Tibial nerve (tissue), 4 donors: ENCODE measurements around the gene STYK1. TPM values are rescaled to one million over a fixed set of nuclear protein-coding genes. Genes with fewer than 3 reads are reported as not detected.
"Not testable (repeated sequence)": the region's sequence is repeated elsewhere in the genome, so short reads cannot be mapped to it uniquely, and the experiment has no call there.

Source experiments
- DNase-seq, 2 donors: peaks; one replicate each; pipeline ENCODE4 v3.0.0-alpha.2; 2019; ENCODE audit warnings: low spot score in 2 of 2
- H3K27ac ChIP-seq, 4 donors: fragments of 200-600 bp; sonication (generic) in 3 of 4; one replicate each; pipeline ENCODE4 v1.5.1; 2017 to 2019; ENCODE audit warnings: mild to moderate bottlenecking in 1 of 4
- H3K27me3 ChIP-seq, 2 donors: fragments of 200-600 bp; sonication (generic) in 1 of 2; one replicate each; pipeline versions ENCODE4 v1.5.1 to v1.6.0; 2017 to 2019
- H3K36me3 ChIP-seq, 3 donors: fragments of 200-600 bp; sonication (generic); one replicate each; pipeline ENCODE4 v1.5.1; 2018 to 2019
- H3K4me1 ChIP-seq, 4 donors: fragments of 200-600 bp; sonication (generic) in 3 of 4; one replicate each; pipeline ENCODE4 v1.5.1; 2017 to 2019
- H3K4me3 ChIP-seq, 4 donors: fragments of 200-600 bp; sonication (generic) in 3 of 4; one replicate each; pipeline ENCODE4 v1.5.1; 2017 to 2019; ENCODE audit warnings: mild to moderate bottlenecking in 1 of 4, moderate library complexity in 1 of 4
- H3K9me3 ChIP-seq, 4 donors: fragments of 200-600 bp; sonication (generic) in 3 of 4; one replicate each; pipeline ENCODE4 v1.5.1; 2017 to 2019
- CTCF ChIP-seq, 5 experiments: fragments of 200-600 bp in 3 of 5; fragments of 450-650 bp in 2 of 5; sonication (generic) in 3 of 5; IDR thresholded peaks; one replicate each; pipeline ENCODE4 v1.5.1; 2016 to 2019; ENCODE audit warnings: antibody characterized with exemption in 5 of 5, mild to moderate bottlenecking in 3 of 5, moderate library complexity in 2 of 5
- EP300 ChIP-seq, 2 donors: sonication (generic); formaldehyde crosslinking; IDR thresholded peaks; one replicate each; pipeline ENCODE4 v1.6.1; 2017; ENCODE audit warnings: antibody characterized with exemption in 2 of 2, mild to moderate bottlenecking in 1 of 2
- POLR2A ChIP-seq, 2 donors: fragments of 450-650 bp; IDR thresholded peaks; one replicate each; pipeline ENCODE4 v1.6.1; 2017; ENCODE audit warnings: antibody characterized with exemption in 2 of 2, mild to moderate bottlenecking in 2 of 2, moderate library complexity in 2 of 2
- WGBS, 2 donors: methylation state at CpG; one replicate each; pipeline ENCODE4 v1.1.5; 2018; 5-methylcytosine and 5-hydroxymethylcytosine counted together
- total RNA-seq, 4 donors: library from RNA; depleted of rRNA; stranded (reverse); fragments of >200 nt; gene quantifications; one replicate each; pipeline ENCODE4 v1.1.0, GENCODE V29; 2016

The STYK1 gene
- total RNA-seq, 4 donors from 2014 or later, result 0.44 TPM; not detected in 3

GRCh38 chr12:10601860-10602259 lies 72.0 kb downstream of the STYK1 start:
- Histone ChIP-seq H3K36me3 (peaks cover 0 to 39% (median 0%) of the 10 kb centered on the region in 3 donors), H3K9me3 (no peaks in the 10 kb centered on the region), H3K27me3 (no peaks in the 10 kb centered on the region), H3K27ac (no peak overlapping the region), H3K4me3 (no peak overlapping the region), H3K4me1 (no peaks in the 10 kb centered on the region)
- DNase-seq, result no peak
- 100% methylated on average over 2 of the region's 2 CpGs for WGBS, 2 donors
- TF ChIP-seq POLR2A (IDR thresholded peaks at IDR 0.05) (no peak), CTCF (IDR thresholded peaks at IDR 0.05) (no peak), EP300 (IDR thresholded peaks at IDR 0.05) (no peak)

DNA sequence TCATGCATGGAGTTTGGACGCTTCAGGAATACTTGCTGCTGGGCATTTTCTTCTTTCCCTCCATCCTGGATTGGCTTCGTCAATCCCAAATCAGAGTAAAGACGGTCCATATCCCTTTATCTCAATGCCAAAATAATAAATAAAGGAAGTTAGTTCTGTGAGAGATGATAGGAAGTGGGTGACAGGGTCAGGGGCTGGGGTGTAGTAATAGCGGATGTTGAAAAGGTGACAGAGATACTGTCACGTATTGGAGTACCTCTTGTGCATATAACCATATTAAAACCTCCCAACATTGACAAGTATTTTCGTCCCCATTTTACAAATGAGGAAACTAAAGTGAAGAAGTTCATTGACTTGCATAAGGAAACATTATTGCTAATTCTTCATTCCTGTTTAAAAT lies 72.9 kb downstream of the STYK1 start:
- 93 to 95% methylated on average over 6 of the region's 6 CpGs for WGBS, 2 donors

GRCh38 chr12:10595881-10596280 lies 78.0 kb downstream of the STYK1 start:
- Histone ChIP-seq H3K27me3 (no peaks in the 10 kb centered on the region), H3K36me3 (peaks cover 0 to 26% (median 4%) of the 10 kb centered on the region in 3 donors), H3K4me3 (no peak overlapping the region), H3K9me3 (no peaks in the 10 kb centered on the region), H3K27ac (no peak overlapping the region), H3K4me1 (no peaks in the 10 kb centered on the region)
- TF ChIP-seq POLR2A (IDR thresholded peaks at IDR 0.05), result no peak
- TF ChIP-seq EP300 (IDR thresholded peaks at IDR 0.05), result no peak
- no peak for DNase-seq
- 77 to 81% methylated on average over 2 of the region's 2 CpGs for WGBS, 2 donors

More for the DNA sequence above, 72.9 kb downstream of the STYK1 start:
- H3K9me3 ChIP-seq, result no peaks in the 10 kb centered on the region
- H3K4me3 ChIP-seq, result no peak overlapping the region
- no peak for DNase-seq
- H3K36me3 ChIP-seq, result peaks cover 0 to 34% (median 0%) of the 10 kb centered on the region in 3 donors
- no peaks in the 10 kb centered on the region for H3K27me3 ChIP-seq
- H3K27ac ChIP-seq, result no peak overlapping the region
- no peaks in the 10 kb centered on the region for H3K4me1 ChIP-seq
- TF ChIP-seq POLR2A (IDR thresholded peaks at IDR 0.05) (no peak), CTCF (IDR thresholded peaks at IDR 0.05) (no peak), EP300 (IDR thresholded peaks at IDR 0.05) (no peak)

DNA sequence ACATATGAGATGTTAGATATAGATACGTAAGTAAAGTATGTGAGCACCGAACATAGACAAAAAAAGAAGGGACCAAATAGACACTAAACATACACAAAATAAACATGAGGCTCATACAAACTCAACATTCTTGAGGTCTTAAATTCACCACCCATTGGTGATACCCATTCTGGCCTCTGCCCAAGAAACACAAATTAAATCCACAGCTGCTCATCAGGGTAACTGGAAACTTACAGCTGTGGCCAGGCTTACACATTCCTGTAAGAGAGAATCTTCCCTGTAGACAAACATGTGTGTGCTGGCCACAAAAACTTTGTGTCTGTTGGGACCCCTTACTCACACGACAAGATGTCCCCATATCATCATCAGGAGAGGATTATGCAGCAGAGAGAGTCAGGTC lies 82.9 kb downstream of the STYK1 start:
- no peak overlapping the region for H3K4me3 ChIP-seq
- no peak for DNase-seq
- 90 to 93% methylated on average over 3 of the region's 3 CpGs for WGBS, 2 donors
- H3K27ac ChIP-seq, result no peak overlapping the region
- TF ChIP-seq EP300 (IDR thresholded peaks at IDR 0.05), result no peak
- no peak for TF ChIP-seq CTCF (IDR thresholded peaks at IDR 0.05)
- no peak for TF ChIP-seq POLR2A (IDR thresholded peaks at IDR 0.05)
- no peaks in the 10 kb centered on the region for H3K27me3 ChIP-seq
- no peaks in the 10 kb centered on the region for H3K4me1 ChIP-seq
- peaks cover 0 to 21% (median 4%) of the 10 kb centered on the region in 3 donors for H3K36me3 ChIP-seq
- H3K9me3 ChIP-seq, result no peaks in the 10 kb centered on the region

- 55 to 72% methylated on average over 1 of the region's 1 CpG for WGBS, 2 donors
- no peak for DNase-seq
- H3K27me3 ChIP-seq, result no peaks in the 10 kb centered on the region
- no peak overlapping the region for H3K27ac ChIP-seq
- no peaks in the 10 kb centered on the region for H3K4me1 ChIP-seq
- H3K9me3 ChIP-seq, result no peaks in the 10 kb centered on the region
- H3K36me3 ChIP-seq, result peaks cover 0 to 30% (median 0%) of the 10 kb centered on the region in 3 donors
- no peak overlapping the region for H3K4me3 ChIP-seq
- TF ChIP-seq EP300 (IDR thresholded peaks at IDR 0.05) (no peak), CTCF (IDR thresholded peaks at IDR 0.05) (no peak), POLR2A (IDR thresholded peaks at IDR 0.05) (no peak)
These were observed 89.4 kb downstream of the STYK1 start for GRCh38 chr12:10584415-10584814.

- DNase-seq, result no peak
- Histone ChIP-seq H3K27me3 (no peaks in the 10 kb centered on the region), H3K4me3 (no peak overlapping the region), H3K9me3 (no peaks in the 10 kb centered on the region), H3K4me1 (no peaks in the 10 kb centered on the region), H3K36me3 (peaks cover 0 to 26% (median 0%) of the 10 kb centered on the region in 3 donors), H3K27ac (no peak overlapping the region)
- TF ChIP-seq EP300 (IDR thresholded peaks at IDR 0.05), result no peak
- TF ChIP-seq CTCF (IDR thresholded peaks at IDR 0.05), result no peak
- no peak for TF ChIP-seq POLR2A (IDR thresholded peaks at IDR 0.05)
- 94 to 96% methylated on average over 3 of the region's 3 CpGs for WGBS, 2 donors
These were observed 91.1 kb downstream of the STYK1 start for GRCh38 chr12:10582704-10583103.

GRCh38 chr12:10582133-10582532 lies 91.7 kb downstream of the STYK1 start:
- H3K4me1 ChIP-seq, result not testable (repeated sequence)

More at GRCh38 chr12:10582133-10582532, 91.7 kb downstream of the STYK1 start:
- WGBS, 2 donors, result 76 to 92% methylated on average over 3 of the region's 3 CpGs
- H3K9me3 ChIP-seq, H3K27me3 ChIP-seq, H3K4me3 ChIP-seq, H3K27ac ChIP-seq, DNase-seq: not testable (repeated sequence)
- H3K36me3 ChIP-seq, result peaks cover 0 to 22% (median 0%) of the 10 kb centered on the region in 3 donors
